GM18526 (cell line): ENCODE measurements around the gene KLF16.

Source experiments
- POLR2A ChIP-seq: IDR thresholded peaks from 3 replicates; pipeline ENCODE4 v1.6.1; 2011; ENCODE audit not compliant: insufficient read length; ENCODE audit errors: extremely low read depth

The KLF16 gene

GRCh38 chr19:1853295-1854038 is 9.9 kb downstream of the KLF16 start:
- TF ChIP-seq POLR2A, result no peak

GRCh38 chr19:1852581-1853128 is 10.7 kb downstream of the KLF16 start:
- no peak for TF ChIP-seq POLR2A

GRCh38 chr19:1851654-1852580 is 11.5 kb downstream of the KLF16 start:
- TF ChIP-seq POLR2A, result no peak

- TF ChIP-seq POLR2A, result no peak
Observed at GRCh38 chr19:1850809-1851653, 12.3 kb downstream of the KLF16 start.

GRCh38 chr19:1849886-1850398 is 13.4 kb downstream of the KLF16 start:
- TF ChIP-seq POLR2A, result no peak

GRCh38 chr19:1849132-1849474 is 14.3 kb downstream of the KLF16 start:
- no peak for TF ChIP-seq POLR2A

GRCh38 chr19:1848399-1849131 is 14.8 kb downstream of the KLF16 start, which contains the start of gene REXO1:
Gene REXO1 (minus strand): TSS chr19:1848483. CDS start chr19:1848358, 125 bp downstream.
- peak; percentile 59 for TF ChIP-seq POLR2A

GRCh38 chr19:1847684-1848398 is 15.5 kb downstream of the KLF16 start:
- TF ChIP-seq POLR2A, result no peak

GRCh38 chr19:1847348-1847683 is 16.1 kb downstream of the KLF16 start:
- no peak for TF ChIP-seq POLR2A

GRCh38 chr19:1846517-1847204 is 16.7 kb downstream of the KLF16 start:
- TF ChIP-seq POLR2A, result no peak

- no peak for TF ChIP-seq POLR2A
Observed at GRCh38 chr19:1845642-1846041, 17.7 kb downstream of the KLF16 start.

GRCh38 chr19:1845125-1845515 is 18.3 kb downstream of the KLF16 start:
- no peak for TF ChIP-seq POLR2A

GRCh38 chr19:1844513-1845124 is 18.8 kb downstream of the KLF16 start:
- no peak for TF ChIP-seq POLR2A
